H9 (cell line): Measurements from ENCODE around the gene OR5B17. TPM values are rescaled to one million over a fixed set of nuclear protein-coding genes. Genes with fewer than 3 reads are reported as not detected.

Experiments used
- DNase-seq: peaks from one replicate; pipeline ENCODE4 v3.0.0-alpha.2; 2017
- H2AFZ ChIP-seq: one replicate; pipeline ENCODE4 v1.6.1; 2013; ENCODE audit warnings: mild to moderate bottlenecking, low read length, control low read depth, moderate library complexity
- H2AK5ac ChIP-seq: 2 replicates; pipeline ENCODE4 v1.6.1; 2013; ENCODE audit warnings: low read length, control low read depth, mixed read lengths; ENCODE audit not compliant: insufficient read length
- H2BK120ac ChIP-seq: one replicate; pipeline ENCODE4 v1.6.1; 2013; ENCODE audit warnings: low read depth, mild to moderate bottlenecking, low read length, control low read depth, inconsistent platforms; ENCODE audit not compliant: poor library complexity, severe bottlenecking
- H2BK12ac ChIP-seq: 2 replicates; pipeline ENCODE4 v1.6.1; 2013; ENCODE audit warnings: low read length, control low read depth, mixed read lengths, low read depth; ENCODE audit not compliant: insufficient read length
- H2BK15ac ChIP-seq: 2 replicates; pipeline ENCODE4 v1.6.1; 2013; ENCODE audit warnings: low read depth, low read length, control low read depth
- H2BK20ac ChIP-seq: one replicate; pipeline ENCODE4 v1.6.1; 2013; ENCODE audit warnings: low read depth, mild to moderate bottlenecking, low read length, control low read depth, inconsistent platforms; ENCODE audit not compliant: poor library complexity, severe bottlenecking
- H2BK5ac ChIP-seq: 2 replicates; pipeline ENCODE4 v1.6.1; 2013; ENCODE audit warnings: low read length, control low read depth, mixed read lengths; ENCODE audit not compliant: insufficient read length
- H3K14ac ChIP-seq: 2 replicates; pipeline ENCODE4 v1.6.1; 2013; ENCODE audit warnings: low read length, control low read depth; ENCODE audit not compliant: insufficient read depth
- H3K18ac ChIP-seq: 2 replicates; pipeline ENCODE4 v1.6.1; 2013; ENCODE audit warnings: low read depth, mild to moderate bottlenecking, mixed read lengths, low read length, control low read depth; ENCODE audit not compliant: insufficient read length
- H3K23ac ChIP-seq: 2 replicates; pipeline ENCODE4 v1.6.1; 2013; ENCODE audit warnings: low read length, control low read depth, mixed read lengths, low read depth; ENCODE audit not compliant: insufficient read length
- H3K23me2 ChIP-seq: 2 replicates; pipeline ENCODE4 v1.6.1; 2013; ENCODE audit warnings: low read depth, mild to moderate bottlenecking, mixed read lengths, low read length, control low read depth; ENCODE audit not compliant: insufficient read length, poor library complexity, severe bottlenecking
- H3K27ac ChIP-seq: 2 replicates; pipeline ENCODE4 v1.5.1; 2013; ENCODE audit warnings: low read length, control low read depth, mixed read lengths, low read depth; ENCODE audit not compliant: insufficient read length
- H3K27me3 ChIP-seq: 2 replicates; pipeline ENCODE4 v1.6.1; 2013; ENCODE audit warnings: low read length, control low read depth, inconsistent platforms; ENCODE audit not compliant: insufficient read depth
- H3K4ac ChIP-seq: 2 replicates; pipeline ENCODE4 v1.6.1; 2013; ENCODE audit warnings: low read depth, mild to moderate bottlenecking, control low read depth, inconsistent platforms, low read length, moderate library complexity
- H3K4me1 ChIP-seq: 2 replicates; pipeline ENCODE4 v1.6.1; 2013; ENCODE audit warnings: low read length, control low read depth, inconsistent platforms; ENCODE audit not compliant: insufficient read depth
- H3K4me2 ChIP-seq: 2 replicates; pipeline ENCODE4 v1.6.1; 2013; ENCODE audit warnings: low read length, control low read depth, mixed read lengths; ENCODE audit not compliant: insufficient read length, insufficient read depth
- H3K56ac ChIP-seq: 2 replicates; pipeline ENCODE4 v1.6.1; 2013; ENCODE audit warnings: low read depth, mild to moderate bottlenecking, mixed read lengths, low read length, control low read depth; ENCODE audit not compliant: insufficient read length
- H3K79me1 ChIP-seq: 2 replicates; pipeline ENCODE4 v1.6.1; 2013; ENCODE audit warnings: low read depth, mild to moderate bottlenecking, moderate library complexity, low read length, control low read depth, inconsistent platforms; ENCODE audit not compliant: insufficient read depth, poor library complexity, severe bottlenecking
- H3K79me2 ChIP-seq: 2 replicates; pipeline ENCODE4 v1.6.1; 2013; ENCODE audit warnings: low read length, control low read depth, inconsistent platforms; ENCODE audit not compliant: insufficient read depth
- H3K9ac ChIP-seq: 2 replicates; pipeline ENCODE4 v1.6.1; 2013; ENCODE audit warnings: low read length, control low read depth, mixed read lengths; ENCODE audit not compliant: insufficient read length; ENCODE audit errors: extremely low read depth
- H3K9me3 ChIP-seq: one replicate; pipeline ENCODE4 v1.6.1; 2013; ENCODE audit warnings: low read depth, low read length, inconsistent platforms; ENCODE audit not compliant: control insufficient read depth
- H3T11ph ChIP-seq: one replicate; pipeline ENCODE4 v1.6.1; 2013; ENCODE audit warnings: mild to moderate bottlenecking, low read length, control low read depth, inconsistent platforms
- H4K20me1 ChIP-seq: one replicate; pipeline ENCODE4 v1.6.1; 2013; ENCODE audit not compliant: control insufficient read depth, insufficient read length, insufficient read depth
- H4K5ac ChIP-seq: 2 replicates; pipeline ENCODE4 v1.6.1; 2013; ENCODE audit warnings: low read depth, mild to moderate bottlenecking, mixed read lengths, low read length, control low read depth; ENCODE audit not compliant: insufficient read length
- H4K8ac ChIP-seq: replicated peaks from 2 replicates; pipeline ENCODE4 v1.6.1; 2013; ENCODE audit warnings: low read length, control low read depth, mixed read lengths, low read depth; ENCODE audit not compliant: insufficient read length
- H4K91ac ChIP-seq: 2 replicates; pipeline ENCODE4 v1.6.1; 2013; ENCODE audit warnings: low read depth, mild to moderate bottlenecking, moderate library complexity, mixed read lengths, low read length, control low read depth; ENCODE audit not compliant: insufficient read length
- H3K27ac Mint-ChIP-seq, 3 experiments: 2 replicates in 2 of 3; 3 replicates in 1 of 3; pipeline ENCODE4 v1.8.0; 2020 to 2021; ENCODE audit warnings: mixed read lengths in 3 of 3, mild to moderate bottlenecking in 1 of 3, moderate library complexity in 1 of 3
- H3K27me3 Mint-ChIP-seq: 2 replicates; pipeline ENCODE4 v1.8.0; 2021; ENCODE audit warnings: low read depth, mild to moderate bottlenecking, moderate library complexity, mixed read lengths
- H3K36me3 Mint-ChIP-seq, 3 experiments: 2 replicates in 2 of 3; 3 replicates in 1 of 3; pipeline ENCODE4 v1.8.0; 2020 to 2021; ENCODE audit warnings: low read depth in 3 of 3, mixed read lengths in 3 of 3; ENCODE audit not compliant: insufficient read depth in 1 of 3
- H3K4me1 Mint-ChIP-seq, 2 experiments: 2 replicates each; pipeline ENCODE4 v1.8.0; 2020; ENCODE audit warnings: mixed read lengths in 2 of 2
- H3K4me3 Mint-ChIP-seq, 2 experiments: 2 replicates in 1 of 2; 3 replicates in 1 of 2; pipeline ENCODE4 v1.8.0; 2020 to 2021; ENCODE audit warnings: mild to moderate bottlenecking in 2 of 2, mixed read lengths in 2 of 2, moderate library complexity in 1 of 2
- H3K9me3 Mint-ChIP-seq, 2 experiments: 2 replicates in 1 of 2; 3 replicates in 1 of 2; pipeline ENCODE4 v1.8.0; 2020; ENCODE audit warnings: mild to moderate bottlenecking in 2 of 2, mixed read lengths in 2 of 2, moderate library complexity in 1 of 2
- WGBS: extraction: QIAGEN DNeasy Blood & Tissue Kit; methylation state at CpG from one replicate; pipeline ENCODE4 v1.1.7; 2013; ENCODE audit warnings: missing lambda C conversion rate, low lambda C conversion rate, mixed read lengths; ENCODE audit not compliant: insufficient read length; ENCODE audit errors: extremely low coverage; 5-methylcytosine and 5-hydroxymethylcytosine counted together
- total RNA-seq: library from RNA; stranded (reverse); gene quantifications from 2 replicates; pipeline ENCODE4 v1.2.1, GENCODE V29; 2021
- TF ChIP-seq, protein P1 (sequence below): fragments of 200-600 bp; sonication (generic); conservative IDR thresholded peaks from 3 replicates; pipeline ENCODE4 v1.8.0; 2021; ENCODE audit warnings: antibody characterized with exemption, mild to moderate bottlenecking

Gene OR5B17
- total RNA-seq, 1 experiment from 2014 or later: not detected

DNA sequence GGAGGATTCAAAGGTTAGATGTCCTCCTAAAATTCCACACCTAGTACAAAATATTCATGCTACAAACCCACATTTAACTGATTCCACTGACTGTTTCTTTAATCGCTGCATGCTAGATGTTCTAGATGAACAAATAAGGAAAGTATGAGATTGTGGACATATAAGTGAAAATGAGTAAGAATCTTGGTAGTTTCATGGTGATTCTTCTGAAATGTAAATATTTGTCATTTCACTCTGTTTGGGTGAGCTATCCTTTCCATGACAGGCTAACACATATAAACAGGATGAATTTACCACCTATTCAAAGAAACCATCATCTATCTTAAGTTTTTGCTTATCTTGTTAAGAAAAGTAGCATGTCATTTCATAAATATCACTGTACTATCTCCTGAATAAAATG, 33.0 kb upstream of the OR5B17 start:
- H3K79me2 ChIP-seq: no peaks in the 10 kb centered on the region
- H2AFZ ChIP-seq: no peak overlapping the region
- no peaks in the 10 kb centered on the region for H4K20me1 ChIP-seq
- H2BK12ac ChIP-seq: no peak overlapping the region
- no peak overlapping the region for H3T11ph ChIP-seq
- no peak overlapping the region for H3K4ac ChIP-seq
- H4K8ac ChIP-seq: no peak overlapping the region
- no peak overlapping the region for H3K27ac Mint-ChIP-seq
- H3K9ac ChIP-seq: no peak overlapping the region
- H3K9me3 ChIP-seq: no peaks in the 10 kb centered on the region
- no peak overlapping the region for H2AK5ac ChIP-seq
- no peaks in the 10 kb centered on the region for H3K4me1 Mint-ChIP-seq
- no peak overlapping the region for H3K27ac ChIP-seq
- H3K4me3 Mint-ChIP-seq: no peak overlapping the region
- H3K18ac ChIP-seq: no peak overlapping the region
- H2BK15ac ChIP-seq: no peak overlapping the region
- no peaks in the 10 kb centered on the region for H3K79me1 ChIP-seq
- no peak overlapping the region for H2BK120ac ChIP-seq
- DNase-seq: no peak
- no peaks in the 10 kb centered on the region for H3K27me3 Mint-ChIP-seq
- no peak overlapping the region for H2BK5ac ChIP-seq
- H3K27me3 ChIP-seq: no peaks in the 10 kb centered on the region
- no peak overlapping the region for H3K14ac ChIP-seq
- H3K36me3 Mint-ChIP-seq: peaks cover 5 to 11% (median 6%) of the 10 kb centered on the region in 3 experiments; a peak in 5 of 7 replicates
- no peaks in the 10 kb centered on the region for H3K4me1 ChIP-seq
- peaks cover 16 to 25% of the 10 kb centered on the region in 2 experiments for H3K9me3 Mint-ChIP-seq
- no peak overlapping the region for H3K56ac ChIP-seq
- TF ChIP-seq, protein P1, sequence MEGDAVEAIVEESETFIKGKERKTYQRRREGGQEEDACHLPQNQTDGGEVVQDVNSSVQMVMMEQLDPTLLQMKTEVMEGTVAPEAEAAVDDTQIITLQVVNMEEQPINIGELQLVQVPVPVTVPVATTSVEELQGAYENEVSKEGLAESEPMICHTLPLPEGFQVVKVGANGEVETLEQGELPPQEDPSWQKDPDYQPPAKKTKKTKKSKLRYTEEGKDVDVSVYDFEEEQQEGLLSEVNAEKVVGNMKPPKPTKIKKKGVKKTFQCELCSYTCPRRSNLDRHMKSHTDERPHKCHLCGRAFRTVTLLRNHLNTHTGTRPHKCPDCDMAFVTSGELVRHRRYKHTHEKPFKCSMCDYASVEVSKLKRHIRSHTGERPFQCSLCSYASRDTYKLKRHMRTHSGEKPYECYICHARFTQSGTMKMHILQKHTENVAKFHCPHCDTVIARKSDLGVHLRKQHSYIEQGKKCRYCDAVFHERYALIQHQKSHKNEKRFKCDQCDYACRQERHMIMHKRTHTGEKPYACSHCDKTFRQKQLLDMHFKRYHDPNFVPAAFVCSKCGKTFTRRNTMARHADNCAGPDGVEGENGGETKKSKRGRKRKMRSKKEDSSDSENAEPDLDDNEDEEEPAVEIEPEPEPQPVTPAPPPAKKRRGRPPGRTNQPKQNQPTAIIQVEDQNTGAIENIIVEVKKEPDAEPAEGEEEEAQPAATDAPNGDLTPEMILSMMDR: no peak
- H2BK20ac ChIP-seq: no peak overlapping the region
- no peak overlapping the region for H3K4me2 ChIP-seq
- WGBS: no CpG with 5 or more reads among the region's 1 CpG
- H4K5ac ChIP-seq: no peak overlapping the region
- no peak overlapping the region for H4K91ac ChIP-seq
- no peak overlapping the region for H3K23ac ChIP-seq
- no peaks in the 10 kb centered on the region for H3K23me2 ChIP-seq
